GM12864 (cell line): Measurements from ENCODE around the gene MCTP2.

ENCODE experiments used
- DNase-seq: peaks from one replicate; pipeline ENCODE4 v3.0.0-alpha.2; 2011; ENCODE audit warnings: low read depth
- H3K4me3 ChIP-seq: 2 replicates; pipeline ENCODE4 v1.5.1; 2011; ENCODE audit warnings: mild to moderate bottlenecking, low read depth, low read length, control low read depth
- CTCF ChIP-seq: IDR thresholded peaks from 2 replicates; pipeline ENCODE4 v1.5.1; 2011; ENCODE audit warnings: low read depth, mild to moderate bottlenecking, moderate library complexity, low read length, control low read depth, inconsistent platforms; ENCODE audit errors: missing control alignments

MCTP2 gene

DNA sequence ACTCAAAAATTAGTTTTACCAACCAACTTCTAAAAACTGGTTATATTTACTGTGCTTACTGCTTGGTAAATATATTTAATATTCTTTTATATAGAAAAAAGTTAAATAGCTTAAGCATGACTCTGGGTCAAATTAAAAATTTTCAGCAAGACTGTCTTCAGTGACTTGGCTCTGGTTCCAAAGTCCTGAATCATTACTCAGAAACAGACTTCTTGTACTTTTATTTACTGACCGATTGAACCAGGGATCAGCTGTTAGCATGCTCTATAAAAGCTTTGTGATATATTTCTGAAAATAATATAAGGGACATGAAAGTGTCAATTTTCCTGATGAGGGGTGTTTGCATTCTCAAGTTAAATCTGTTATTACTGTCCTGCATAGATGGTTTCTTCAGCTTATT is 164.3 kb downstream of the MCTP2 start:
- no peak for DNase-seq
- no peak for TF ChIP-seq CTCF

DNA sequence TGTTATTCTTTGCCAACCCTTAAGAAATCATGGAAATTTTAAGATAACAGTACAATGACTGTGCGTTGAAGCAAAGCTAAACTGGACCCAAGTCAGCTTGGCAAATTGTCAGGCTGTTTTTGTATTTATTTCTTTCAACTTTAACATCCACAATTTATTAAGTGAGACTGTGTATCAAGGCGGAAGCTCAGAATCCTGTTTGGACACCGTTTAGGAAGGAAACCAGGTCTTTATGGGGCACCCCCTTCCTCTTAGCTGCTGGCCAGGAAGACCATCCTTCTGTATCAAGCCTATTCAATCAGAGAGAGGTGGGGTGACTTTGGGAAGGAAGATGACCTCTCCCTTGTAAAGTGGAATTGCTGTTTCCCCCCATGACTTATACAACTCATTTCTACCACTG is 166.0 kb downstream of the MCTP2 start:
- DNase-seq = no peak
- no peak overlapping the region for H3K4me3 ChIP-seq
- TF ChIP-seq CTCF = no peak

More for the DNA sequence above, 164.3 kb downstream of the MCTP2 start:
- no peak overlapping the region for H3K4me3 ChIP-seq

- no peak for TF ChIP-seq CTCF
- DNase-seq = no peak
- no peak overlapping the region for H3K4me3 ChIP-seq
Observed at GRCh38 chr15:94398001-94398400, 166.6 kb downstream of the MCTP2 start.

- DNase-seq = no peak
- no peak for TF ChIP-seq CTCF
- no peak overlapping the region for H3K4me3 ChIP-seq
Observed at GRCh38 chr15:94400526-94401298, 169.4 kb downstream of the MCTP2 start.

GRCh38 chr15:94403331-94403730 is 172.0 kb downstream of the MCTP2 start:
- no peak for TF ChIP-seq CTCF
- no peak for DNase-seq
- H3K4me3 ChIP-seq = no peak overlapping the region

GRCh38 chr15:94404733-94405283 is 173.4 kb downstream of the MCTP2 start:
- DNase-seq = no peak
- H3K4me3 ChIP-seq = no peak overlapping the region
- no peak for TF ChIP-seq CTCF

DNA sequence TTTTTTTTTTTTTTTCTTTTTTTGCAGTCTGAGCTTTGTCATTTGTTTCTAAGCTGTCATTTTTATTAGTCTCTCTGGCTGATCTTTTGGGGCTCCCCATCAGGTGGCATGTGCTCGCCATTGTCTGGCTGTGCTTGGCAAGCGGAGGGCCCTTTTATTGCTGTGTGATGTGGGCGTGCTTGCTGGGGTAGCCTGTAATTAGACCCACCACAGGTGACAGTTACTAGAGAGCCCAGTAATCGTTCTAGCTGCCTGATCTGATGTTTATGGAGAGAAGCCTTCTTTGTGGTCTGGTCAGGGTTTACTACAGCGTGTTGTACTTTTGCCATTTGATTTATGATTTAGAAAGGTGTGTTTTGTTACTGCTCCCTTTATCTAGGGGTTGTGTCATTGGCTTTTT is 179.9 kb downstream of the MCTP2 start:
- no peak for DNase-seq
- no peak for TF ChIP-seq CTCF
- no peak overlapping the region for H3K4me3 ChIP-seq
